Tongue (tissue), 2 donors: ENCODE measurements around the gene AIRE. TPM values are rescaled to one million over a fixed set of nuclear protein-coding genes. Genes with fewer than 3 reads are reported as not detected.

ENCODE experiments used
- DNase-seq: peaks from one replicate; pipeline ENCODE4 v3.0.0-alpha.2; 2015
- total RNA-seq: library from RNA; depleted of rRNA; stranded (reverse); fragments of >200 nt; gene quantifications from one replicate; pipeline ENCODE4 v1.2.3, GENCODE V29; 2014

AIRE gene
- total RNA-seq, 1 donor from 2014 or later: 0.10 TPM

GRCh38 chr21:44325386-44326271 lies 40.0 kb downstream of the AIRE start:
- DNase-seq: no peak

GRCh38 chr21:44326272-44326647 lies 40.6 kb downstream of the AIRE start:
- DNase-seq: no peak

GRCh38 chr21:44326716-44327602 lies 41.3 kb downstream of the AIRE start:
- DNase-seq: no peak

- no peak for DNase-seq
These were observed 41.9 kb downstream of the AIRE start for GRCh38 chr21:44327603-44327974.

GRCh38 chr21:44328242-44328895 lies 42.7 kb downstream of the AIRE start:
- no peak for DNase-seq

- no peak for DNase-seq
These were observed 43.6 kb downstream of the AIRE start for GRCh38 chr21:44329086-44329889.

GRCh38 chr21:44329971-44330681 lies 44.5 kb downstream of the AIRE start:
- no peak for DNase-seq

GRCh38 chr21:44330698-44331097 lies 45.0 kb downstream of the AIRE start:
- DNase-seq: no peak

- no peak for DNase-seq
These were observed 45.5 kb downstream of the AIRE start for GRCh38 chr21:44331209-44331608.

GRCh38 chr21:44331650-44332307 lies 46.1 kb downstream of the AIRE start:
- DNase-seq: peak; percentile 65

GRCh38 chr21:44332383-44332782 lies 46.7 kb downstream of the AIRE start:
- no peak for DNase-seq

- no peak for DNase-seq
These were observed 47.3 kb downstream of the AIRE start for GRCh38 chr21:44332965-44333364.

- DNase-seq: peak; percentile 39
These were observed 48.0 kb downstream of the AIRE start for GRCh38 chr21:44333509-44334328.

- no peak for DNase-seq
These were observed 48.8 kb downstream of the AIRE start for GRCh38 chr21:44334329-44335030.

GRCh38 chr21:44335266-44336059 lies 49.8 kb downstream of the AIRE start:
- DNase-seq: no peak

- DNase-seq: no peak
These were observed 51.8 kb downstream of the AIRE start for GRCh38 chr21:44337449-44337848.

- DNase-seq: peak; percentile 65
These were observed 52.5 kb downstream of the AIRE start for GRCh38 chr21:44337941-44338895.
